OCI-LY7 (cell line): ENCODE data around the gene ARMC5.
"Not testable (repeated sequence)": the region's sequence is repeated elsewhere in the genome, so short reads cannot be mapped to it uniquely, and the experiment has no call there.

Experiments
- EZH2phosphoT487 ChIP-seq: fragments of 200-600 bp; sonication (generic); IDR thresholded peaks from 2 replicates; pipeline ENCODE4 v1.6.1; 2018; ENCODE audit warnings: low read depth, borderline replicate concordance, mild to moderate bottlenecking, mixed run types, antibody characterized with exemption, low read length, moderate library complexity, mixed read lengths
- TF ChIP-seq, protein P1 (sequence below): fragments of 200-600 bp; sonication (generic); conservative IDR thresholded peaks from 2 replicates; pipeline ENCODE4 v1.5.1; 2014; ENCODE audit warnings: mild to moderate bottlenecking, antibody characterized with exemption, low read length, moderate library complexity, mixed read lengths

DNA sequence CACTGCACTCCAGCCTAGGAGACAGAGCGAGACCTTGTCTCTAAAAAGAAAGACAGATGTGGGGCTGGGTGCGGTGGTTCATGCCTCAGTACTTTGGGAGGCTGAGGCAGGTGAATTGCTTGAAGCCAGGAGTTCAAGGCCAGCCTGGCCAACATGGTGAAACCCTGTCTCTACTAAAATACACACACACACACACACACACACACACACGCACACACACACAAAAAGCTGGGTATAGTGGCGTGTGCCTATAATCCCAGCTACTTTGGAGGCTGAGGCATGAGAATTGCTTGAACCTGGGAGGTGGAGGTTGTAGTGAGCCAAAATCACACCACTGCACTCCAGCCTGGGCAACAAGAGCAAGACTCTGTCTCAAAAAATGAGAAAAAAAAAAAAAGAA lies 24.7 kb downstream of the ARMC5 start:
- TF ChIP-seq, protein P1, sequence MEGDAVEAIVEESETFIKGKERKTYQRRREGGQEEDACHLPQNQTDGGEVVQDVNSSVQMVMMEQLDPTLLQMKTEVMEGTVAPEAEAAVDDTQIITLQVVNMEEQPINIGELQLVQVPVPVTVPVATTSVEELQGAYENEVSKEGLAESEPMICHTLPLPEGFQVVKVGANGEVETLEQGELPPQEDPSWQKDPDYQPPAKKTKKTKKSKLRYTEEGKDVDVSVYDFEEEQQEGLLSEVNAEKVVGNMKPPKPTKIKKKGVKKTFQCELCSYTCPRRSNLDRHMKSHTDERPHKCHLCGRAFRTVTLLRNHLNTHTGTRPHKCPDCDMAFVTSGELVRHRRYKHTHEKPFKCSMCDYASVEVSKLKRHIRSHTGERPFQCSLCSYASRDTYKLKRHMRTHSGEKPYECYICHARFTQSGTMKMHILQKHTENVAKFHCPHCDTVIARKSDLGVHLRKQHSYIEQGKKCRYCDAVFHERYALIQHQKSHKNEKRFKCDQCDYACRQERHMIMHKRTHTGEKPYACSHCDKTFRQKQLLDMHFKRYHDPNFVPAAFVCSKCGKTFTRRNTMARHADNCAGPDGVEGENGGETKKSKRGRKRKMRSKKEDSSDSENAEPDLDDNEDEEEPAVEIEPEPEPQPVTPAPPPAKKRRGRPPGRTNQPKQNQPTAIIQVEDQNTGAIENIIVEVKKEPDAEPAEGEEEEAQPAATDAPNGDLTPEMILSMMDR = not testable (repeated sequence)
- not testable (repeated sequence) for TF ChIP-seq EZH2phosphoT487
